Activated naive CD4-positive, alpha-beta T cell treated with anti-CD3 and anti-CD28 coated beads, Interleukin-2, amount 50 U/mL, for 72 hours (primary cell): Measurements from ENCODE around the gene WFS1. TPM values are rescaled to one million over a fixed set of nuclear protein-coding genes. Genes with fewer than 3 reads are reported as not detected.

Experiments used
- ATAC-seq, 2 donors: fragments of 150-1000 bp; cut with Tn5 transposase; 2 replicates each; pipeline ENCODE4 v1.10.0; 2021; ENCODE audit warnings: mild to moderate bottlenecking in 2 of 2, moderate library complexity in 2 of 2
- DNase-seq, 2 donors: peaks; one replicate each; pipeline ENCODE4 v3.0.0; 2021 to 2022; ENCODE audit warnings: low spot score in 2 of 2
- H3K27ac Mint-ChIP-seq, 2 donors: one replicate each; pipeline ENCODE4 v1.8.0; 2022; ENCODE audit warnings: mild to moderate bottlenecking in 2 of 2, mixed read lengths in 2 of 2
- H3K36me3 Mint-ChIP-seq, 2 donors: one replicate each; pipeline ENCODE4 v1.8.0; 2022; ENCODE audit warnings: mixed read lengths in 2 of 2
- H3K9me3 Mint-ChIP-seq, 2 donors: one replicate each; pipeline ENCODE4 v1.8.0; 2022; ENCODE audit warnings: mixed read lengths in 2 of 2
- total RNA-seq, 2 donors: library from RNA; stranded (reverse); gene quantifications; one replicate each; pipeline ENCODE4 v1.2.3, GENCODE V29; 2022

The WFS1 gene
- total RNA-seq, 2 donors from 2014 or later, result 1.8 to 3.2 TPM

GRCh38 chr4:6333301-6334202, 63.9 kb downstream of the WFS1 start:
- ATAC-seq, result no peak
- Mint-ChIP-seq H3K9me3 (no peaks in the 10 kb centered on the region), H3K27ac (no peak overlapping the region), H3K36me3 (no peaks in the 10 kb centered on the region)
- peak in 1 of 2 donors; percentile 34 for DNase-seq

DNA sequence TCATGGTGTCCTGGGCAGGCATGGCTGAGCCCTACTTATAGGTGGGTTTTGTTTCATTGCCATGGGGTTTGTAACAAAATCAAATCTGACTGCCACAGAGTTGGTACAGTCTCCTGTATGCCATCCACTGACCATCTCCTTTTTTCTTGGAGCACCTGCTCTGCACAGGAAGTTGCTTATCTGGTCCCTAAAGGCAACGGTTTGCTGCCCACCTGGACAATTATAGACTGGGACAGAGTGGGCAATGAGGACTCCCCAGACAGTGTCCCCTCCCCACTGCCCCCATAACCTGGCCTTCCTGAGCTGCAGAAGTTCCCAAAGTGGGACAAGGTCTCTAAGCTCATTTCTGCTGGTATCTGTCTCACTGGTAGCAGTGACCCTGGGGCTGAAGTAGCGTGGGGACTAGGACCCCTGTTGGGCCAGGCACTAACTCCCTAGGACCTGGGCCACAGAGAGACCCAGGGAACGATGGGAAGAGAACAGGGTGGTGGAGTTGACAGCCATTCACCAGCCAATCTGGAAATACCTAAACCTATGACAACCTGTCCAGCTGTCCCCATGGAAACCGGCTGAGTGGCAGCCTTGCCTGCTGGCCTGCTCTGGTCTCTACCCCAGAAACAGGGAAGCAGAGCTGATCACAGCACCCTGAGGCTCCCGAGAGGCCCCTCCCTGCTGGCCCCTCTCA, 64.7 kb downstream of the WFS1 start:
- Mint-ChIP-seq H3K9me3 (no peaks in the 10 kb centered on the region), H3K27ac (no peak overlapping the region), H3K36me3 (no peaks in the 10 kb centered on the region)
- ATAC-seq (no peak), DNase-seq (no peak)

DNA sequence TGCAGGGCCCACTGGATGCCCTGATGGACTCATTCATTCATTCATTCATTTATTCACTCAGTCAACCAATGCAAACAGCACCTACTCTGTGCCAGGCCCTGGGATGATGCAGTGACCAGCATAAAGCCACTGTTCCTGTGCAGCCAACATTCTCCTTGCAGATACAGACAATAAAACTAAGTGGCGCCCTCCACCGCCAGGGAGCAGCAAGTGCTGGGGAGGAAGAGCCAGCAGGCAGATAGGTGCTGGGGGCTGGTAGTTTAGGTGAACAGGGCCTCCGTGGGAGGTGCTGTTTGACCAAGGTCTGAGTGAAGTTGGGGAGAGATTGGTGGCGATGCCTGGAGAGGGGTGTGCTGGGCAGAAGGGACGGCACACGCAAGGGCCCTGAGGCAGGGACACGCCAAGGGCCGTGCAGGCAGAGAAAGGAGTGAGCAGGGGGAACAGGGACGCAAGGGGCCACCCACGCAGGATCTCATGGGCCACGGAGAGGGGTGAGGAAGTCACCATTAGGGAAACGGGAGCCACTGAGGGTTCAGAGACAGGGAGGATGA, 65.5 kb downstream of the WFS1 start:
- ATAC-seq, result no peak

DNA sequence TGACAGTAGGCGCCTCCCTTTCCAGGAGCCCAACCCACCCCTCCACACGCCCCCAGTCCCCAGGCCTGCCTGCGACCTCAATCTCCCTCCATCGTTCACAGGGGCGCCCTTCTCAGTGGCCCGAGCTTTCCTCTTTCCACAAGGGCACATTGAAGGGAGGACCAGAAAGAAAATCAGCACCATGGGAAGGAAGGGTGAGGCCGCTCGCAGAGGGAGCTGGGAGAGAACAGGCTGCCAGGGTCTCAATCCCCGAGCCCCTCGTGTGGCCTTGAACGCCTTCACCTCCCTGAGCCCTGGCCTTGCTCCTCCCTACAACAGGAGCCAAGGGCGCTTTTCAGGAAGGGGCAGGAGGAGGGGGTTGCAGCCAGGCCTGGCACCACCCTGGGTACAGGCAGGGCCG, 66.5 kb downstream of the WFS1 start:
- H3K36me3 Mint-ChIP-seq, result no peaks in the 10 kb centered on the region
- ATAC-seq (no peak), DNase-seq (no peak)
- no peaks in the 10 kb centered on the region for H3K9me3 Mint-ChIP-seq
- H3K27ac Mint-ChIP-seq, result no peak overlapping the region

More for the DNA sequence above, 65.5 kb downstream of the WFS1 start:
- Mint-ChIP-seq H3K9me3 (no peaks in the 10 kb centered on the region), H3K27ac (no peak overlapping the region), H3K36me3 (no peaks in the 10 kb centered on the region)
- no peak for DNase-seq

GRCh38 chr4:6337331-6337935, 67.8 kb downstream of the WFS1 start:
- H3K27ac Mint-ChIP-seq, result no peak overlapping the region
- no peak for DNase-seq
- no peaks in the 10 kb centered on the region for H3K9me3 Mint-ChIP-seq
- H3K36me3 Mint-ChIP-seq, result no peaks in the 10 kb centered on the region
- no peak for ATAC-seq

- H3K9me3 Mint-ChIP-seq, result no peaks in the 10 kb centered on the region
- H3K36me3 Mint-ChIP-seq, result no peaks in the 10 kb centered on the region
- ATAC-seq, result no peak
- DNase-seq, result no peak
- H3K27ac Mint-ChIP-seq, result no peak overlapping the region
Measured at GRCh38 chr4:6338175-6338950, 68.7 kb downstream of the WFS1 start.

DNA sequence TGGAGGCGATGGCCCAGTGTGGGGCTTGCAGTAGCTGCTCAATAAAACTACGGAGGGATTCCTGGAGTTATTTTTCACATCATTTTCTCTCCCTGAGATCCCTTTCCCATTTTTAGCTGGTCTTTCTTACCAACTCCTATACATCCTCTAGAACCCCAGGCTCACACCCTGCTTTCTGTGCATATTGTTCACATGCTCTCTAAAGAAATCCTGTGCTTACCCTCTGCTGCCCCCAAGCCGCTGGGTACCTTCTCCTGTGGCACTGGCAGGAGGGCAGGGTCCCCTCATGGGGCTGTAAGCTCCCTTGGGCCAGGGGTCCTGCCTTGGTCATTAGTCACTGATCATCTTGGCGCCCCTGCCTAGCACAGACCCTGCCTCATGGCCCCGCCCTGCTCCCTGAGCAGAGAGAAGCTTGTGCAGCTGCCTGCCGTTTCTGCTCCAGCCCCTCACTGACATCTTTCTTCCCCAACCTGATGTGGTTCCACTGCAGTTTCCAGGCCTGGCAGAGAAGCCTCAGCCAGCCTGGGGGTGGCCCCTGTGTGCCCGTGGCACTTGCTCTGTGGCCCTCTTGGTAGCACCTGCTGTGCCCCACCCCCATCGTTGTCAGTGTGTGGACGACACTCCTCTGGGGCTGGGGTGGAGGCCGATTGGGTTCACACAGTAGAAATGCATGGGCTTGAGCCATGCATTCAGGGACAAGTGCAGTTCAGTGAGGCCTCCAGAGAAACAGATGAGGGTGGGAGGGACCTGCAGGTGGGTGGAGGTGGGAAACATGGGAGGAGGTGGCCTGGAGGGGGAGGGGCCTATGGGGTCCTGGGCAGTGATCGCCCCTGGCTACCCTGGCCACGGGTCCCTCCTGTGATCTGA, 69.5 kb downstream of the WFS1 start:
- Mint-ChIP-seq H3K9me3 (no peaks in the 10 kb centered on the region), H3K36me3 (no peaks in the 10 kb centered on the region), H3K27ac (no peak overlapping the region)
- no peak for ATAC-seq
- DNase-seq, result no peak

DNA sequence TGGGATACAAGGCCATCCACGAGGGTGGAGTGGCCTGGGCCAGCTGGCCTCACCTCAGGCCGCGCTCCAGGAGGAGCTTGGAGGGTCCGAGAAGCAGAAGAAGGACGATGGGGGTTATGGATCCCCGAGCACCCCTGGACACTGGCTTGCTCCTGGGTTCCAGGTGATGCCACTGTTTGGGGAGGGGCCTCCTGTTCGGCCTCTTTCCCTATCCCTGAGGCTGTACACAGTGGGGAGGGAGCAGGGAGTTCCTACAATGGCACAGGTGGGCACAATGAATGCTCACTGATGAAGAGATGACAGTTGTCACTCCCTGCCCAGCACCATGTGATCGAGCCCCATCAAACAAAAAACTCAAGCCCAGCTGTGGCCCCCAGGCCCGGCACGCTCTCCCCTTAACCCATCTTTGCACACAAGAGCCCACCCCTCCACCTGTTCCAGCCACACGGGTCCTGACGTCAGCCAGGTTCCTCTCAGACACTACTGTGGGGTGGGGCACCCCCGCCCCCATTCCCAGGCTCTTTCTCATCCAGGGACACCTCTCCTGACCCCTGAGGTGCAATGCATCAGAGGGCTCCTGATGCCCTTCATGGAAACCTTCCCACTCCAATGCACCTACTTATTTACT, 70.3 kb downstream of the WFS1 start:
- H3K9me3 Mint-ChIP-seq, result no peaks in the 10 kb centered on the region
- no peaks in the 10 kb centered on the region for H3K36me3 Mint-ChIP-seq
- ATAC-seq, result no peak
- DNase-seq, result no peak
- H3K27ac Mint-ChIP-seq, result no peak overlapping the region

DNA sequence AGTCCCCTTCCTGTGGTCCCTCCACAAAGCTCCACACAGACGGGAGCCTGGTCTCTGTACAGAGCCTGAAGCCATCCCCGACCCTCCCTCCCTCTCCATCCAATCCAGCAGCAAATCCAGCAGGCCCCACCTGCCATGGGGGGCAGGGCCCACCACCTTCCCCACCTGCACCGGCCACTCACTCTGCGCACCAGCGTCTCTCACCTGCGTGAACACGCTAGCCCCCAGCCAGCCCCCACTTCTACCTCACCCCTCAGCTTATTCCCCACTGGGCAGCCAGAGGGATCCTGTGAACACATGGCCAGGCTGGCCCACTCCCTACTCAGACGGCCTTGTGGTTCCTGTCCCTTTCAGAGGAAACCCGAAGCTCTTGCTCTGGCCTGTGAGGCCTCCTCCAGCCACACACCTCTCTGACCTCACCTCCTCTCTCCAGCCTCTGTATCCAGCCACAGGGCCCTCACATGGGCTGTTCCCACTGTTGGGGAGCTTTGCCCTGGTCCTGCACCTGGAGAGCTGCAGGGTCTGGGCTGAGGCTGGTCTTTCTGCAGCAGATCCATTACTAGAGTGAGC, 70.9 kb downstream of the WFS1 start:
- no peak for DNase-seq
- Mint-ChIP-seq H3K36me3 (no peaks in the 10 kb centered on the region), H3K27ac (no peak overlapping the region), H3K9me3 (no peaks in the 10 kb centered on the region)
- no peak for ATAC-seq

DNA sequence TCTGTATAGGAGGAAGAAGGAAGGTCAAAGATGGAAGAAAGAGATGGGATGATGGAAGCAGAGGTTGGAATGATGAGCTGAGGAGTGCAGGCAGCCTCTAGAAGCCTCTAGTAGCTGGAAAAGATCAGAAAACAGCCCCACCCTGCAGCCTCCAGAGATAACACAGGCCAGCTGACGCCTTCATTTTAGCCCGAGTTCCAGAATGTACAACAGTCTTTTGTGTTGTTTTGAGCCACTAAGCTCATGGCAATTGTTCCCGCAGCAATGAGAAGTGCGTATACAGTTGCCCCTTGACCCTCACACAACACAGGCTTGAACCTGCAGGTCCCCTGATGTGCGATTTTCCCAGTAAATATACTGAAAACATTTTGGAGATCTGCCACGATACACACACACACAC, 72.0 kb downstream of the WFS1 start:
- Mint-ChIP-seq H3K27ac (no peak overlapping the region), H3K36me3 (no peaks in the 10 kb centered on the region), H3K9me3 (no peaks in the 10 kb centered on the region)
- no peak for ATAC-seq
- no peak for DNase-seq

DNA sequence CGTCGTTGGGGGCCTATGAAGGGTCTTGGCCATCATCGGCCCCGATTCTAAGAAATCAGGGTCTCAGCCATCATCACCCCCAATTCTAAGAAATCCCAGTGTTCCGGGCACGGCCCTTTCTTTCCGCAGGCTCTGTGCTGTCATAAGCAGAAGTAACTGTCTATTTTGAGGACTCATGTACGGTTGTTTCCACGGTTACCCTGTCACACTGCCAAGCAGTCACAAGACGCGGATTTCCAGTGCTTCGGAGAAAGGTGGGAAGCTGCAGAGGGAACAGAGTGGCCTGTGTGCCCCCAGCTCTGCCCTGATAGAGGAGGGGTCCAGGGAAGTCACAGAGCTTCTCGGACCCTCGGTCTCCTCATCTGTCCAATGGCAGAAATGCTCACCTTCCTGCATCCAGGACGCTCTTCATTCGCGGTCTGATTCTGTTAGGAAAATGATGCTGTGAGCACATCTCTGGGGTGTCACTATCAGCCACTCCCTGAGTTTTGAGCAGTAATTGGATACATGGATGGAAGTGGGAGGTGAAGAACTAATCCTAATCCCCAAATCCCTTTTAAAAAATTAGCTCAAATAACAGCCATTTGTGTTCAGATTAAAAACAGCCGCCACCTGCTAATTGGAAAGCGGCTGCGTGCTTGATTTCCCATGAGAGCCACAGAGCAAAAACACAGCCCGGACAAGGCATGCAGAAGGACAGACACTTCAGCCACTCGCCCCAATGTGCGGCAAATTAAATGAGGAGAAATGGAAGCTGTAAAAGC, 73.1 kb downstream of the WFS1 start:
- DNase-seq, result no peak
- ATAC-seq, result no peak
- H3K36me3 Mint-ChIP-seq, result no peaks in the 10 kb centered on the region
- H3K27ac Mint-ChIP-seq, result no peak overlapping the region
- no peaks in the 10 kb centered on the region for H3K9me3 Mint-ChIP-seq

- Mint-ChIP-seq H3K36me3 (no peaks in the 10 kb centered on the region), H3K9me3 (no peaks in the 10 kb centered on the region), H3K27ac (no peak overlapping the region)
- ATAC-seq (peak in 1 of 2 donors; percentile 33), DNase-seq (no peak)
Measured at GRCh38 chr4:6343939-6344408, 74.3 kb downstream of the WFS1 start.

- DNase-seq (no peak), ATAC-seq (no peak)
- H3K27ac Mint-ChIP-seq, result no peak overlapping the region
- H3K36me3 Mint-ChIP-seq, result no peaks in the 10 kb centered on the region
- no peaks in the 10 kb centered on the region for H3K9me3 Mint-ChIP-seq
Measured at GRCh38 chr4:6345096-6345830, 75.6 kb downstream of the WFS1 start.

- no peaks in the 10 kb centered on the region for H3K9me3 Mint-ChIP-seq
- ATAC-seq, result no peak
- H3K27ac Mint-ChIP-seq, result no peak overlapping the region
- no peaks in the 10 kb centered on the region for H3K36me3 Mint-ChIP-seq
- DNase-seq, result no peak
Measured at GRCh38 chr4:6345866-6346265, 76.2 kb downstream of the WFS1 start.
